Activated naive CD4-positive, alpha-beta T cell treated with anti-CD3 and anti-CD28 coated beads, Interleukin-2, amount 50 U/mL, for 24 hours (primary cell): ENCODE measurements around the gene EFEMP1.

Source experiments
- H3K27ac Mint-ChIP-seq: one replicate; pipeline ENCODE4 v1.8.0; 2021; ENCODE audit warnings: mild to moderate bottlenecking, mixed read lengths
- H3K27me3 Mint-ChIP-seq: one replicate; pipeline ENCODE4 v1.8.0; 2021; ENCODE audit warnings: mixed read lengths
- H3K36me3 Mint-ChIP-seq: one replicate; pipeline ENCODE4 v1.8.0; 2021; ENCODE audit warnings: mixed read lengths
- H3K4me1 Mint-ChIP-seq: one replicate; pipeline ENCODE4 v1.8.0; 2021; ENCODE audit warnings: mixed read lengths
- H3K4me3 Mint-ChIP-seq: one replicate; pipeline ENCODE4 v1.8.0; 2021; ENCODE audit warnings: mild to moderate bottlenecking, mixed read lengths
- H3K9me3 Mint-ChIP-seq: one replicate; pipeline ENCODE4 v1.8.0; 2021; ENCODE audit warnings: mixed read lengths

The EFEMP1 gene

DNA sequence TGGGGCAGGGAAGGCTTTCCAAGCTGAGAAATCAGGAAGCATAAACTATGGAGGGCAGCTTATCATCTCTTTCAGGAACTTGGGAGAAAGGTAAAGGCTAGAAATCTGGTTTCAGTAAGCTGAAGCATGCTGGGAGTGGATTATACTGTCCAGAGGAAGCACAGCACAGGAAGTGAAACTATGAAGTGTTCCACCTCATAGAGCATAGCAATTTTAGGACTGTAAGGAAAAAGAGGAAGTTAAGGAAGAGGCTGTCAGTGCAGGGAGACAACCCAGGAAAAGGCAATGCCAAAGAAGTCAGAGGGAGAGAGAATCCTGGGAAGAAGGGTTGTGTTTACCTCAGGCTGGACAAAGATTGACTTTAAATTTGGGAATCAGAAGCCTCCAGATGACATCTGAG, 51.9 kb downstream of the EFEMP1 start:
- H3K36me3 Mint-ChIP-seq = no peaks in the 10 kb centered on the region
- no peaks in the 10 kb centered on the region for H3K9me3 Mint-ChIP-seq
- H3K4me3 Mint-ChIP-seq = no peak overlapping the region
- no peak overlapping the region for H3K27ac Mint-ChIP-seq
- H3K27me3 Mint-ChIP-seq = peaks cover 2% of the 10 kb centered on the region
- H3K4me1 Mint-ChIP-seq = no peaks in the 10 kb centered on the region

DNA sequence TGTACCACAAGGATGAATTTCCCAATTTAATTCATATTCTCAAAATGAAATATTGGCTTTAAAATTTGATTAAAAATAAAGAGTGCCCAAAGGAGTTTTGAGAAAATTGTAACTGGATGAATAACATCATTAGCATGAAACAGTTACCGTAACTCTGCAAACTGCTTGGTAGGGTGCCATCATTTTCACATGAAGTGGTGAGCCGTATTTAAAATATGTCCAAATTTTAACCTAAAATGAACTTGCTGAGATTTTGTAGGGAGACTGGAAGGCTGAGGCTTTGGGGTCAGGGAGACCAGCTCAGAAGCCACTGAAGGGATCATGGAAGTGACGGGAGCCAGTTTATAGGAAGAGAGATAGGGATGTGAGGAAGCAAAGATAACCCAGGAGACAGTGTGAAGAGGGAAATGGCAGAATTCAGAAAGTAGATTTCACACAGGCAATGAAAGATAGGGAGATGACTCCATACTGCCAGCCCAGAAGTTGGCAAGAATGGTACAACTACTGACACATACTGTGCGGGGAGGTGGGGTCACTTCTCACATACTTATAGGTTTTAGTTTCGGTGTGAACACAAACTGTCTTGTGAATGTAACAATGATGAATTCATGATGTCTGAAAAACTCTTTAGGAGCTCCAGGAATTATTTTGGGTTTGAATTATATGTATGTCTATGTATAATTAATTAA, 53.8 kb downstream of the EFEMP1 start:
- Mint-ChIP-seq H3K36me3 (no peaks in the 10 kb centered on the region), H3K9me3 (no peaks in the 10 kb centered on the region), H3K4me1 (no peaks in the 10 kb centered on the region), H3K4me3 (no peak overlapping the region), H3K27ac (no peak overlapping the region), H3K27me3 (peaks cover 2% of the 10 kb centered on the region)

DNA sequence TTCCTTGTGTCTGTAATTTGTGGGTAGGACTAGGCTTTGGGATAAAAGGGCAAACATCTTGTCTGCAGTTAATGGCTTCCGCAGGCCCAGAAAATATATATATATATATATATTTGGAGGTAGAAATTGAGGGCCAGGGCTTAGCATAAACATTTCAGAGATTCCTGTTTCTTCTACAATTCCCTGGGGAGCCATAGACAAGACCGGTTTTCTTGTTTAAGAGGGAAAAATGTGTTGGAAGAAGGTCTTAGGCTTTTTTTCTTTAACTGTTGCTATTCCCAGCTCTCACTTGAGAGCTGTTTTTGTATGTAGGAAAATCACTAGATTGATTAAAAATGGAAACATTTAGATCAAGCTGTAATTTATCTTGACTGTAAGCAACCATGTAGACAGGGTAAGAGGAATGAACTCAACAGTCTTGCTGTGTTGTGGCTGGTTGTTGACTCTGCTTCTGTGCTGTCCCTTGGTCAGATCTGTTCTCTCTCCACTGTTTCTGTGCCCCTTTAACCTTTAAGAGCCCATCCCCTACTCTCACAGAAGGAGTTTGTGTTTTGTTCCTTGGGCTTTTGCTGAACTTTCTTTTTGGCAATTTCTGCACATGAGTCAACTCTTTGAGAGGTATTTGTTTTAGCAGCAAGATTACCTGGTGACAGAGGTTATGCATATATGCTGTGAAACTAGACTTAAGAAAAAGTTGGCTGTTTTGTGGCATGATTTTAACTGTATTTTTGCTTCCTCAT, 58.3 kb downstream of the EFEMP1 start:
- no peaks in the 10 kb centered on the region for H3K4me1 Mint-ChIP-seq
- H3K27ac Mint-ChIP-seq = no peak overlapping the region
- no peak overlapping the region for H3K4me3 Mint-ChIP-seq

DNA sequence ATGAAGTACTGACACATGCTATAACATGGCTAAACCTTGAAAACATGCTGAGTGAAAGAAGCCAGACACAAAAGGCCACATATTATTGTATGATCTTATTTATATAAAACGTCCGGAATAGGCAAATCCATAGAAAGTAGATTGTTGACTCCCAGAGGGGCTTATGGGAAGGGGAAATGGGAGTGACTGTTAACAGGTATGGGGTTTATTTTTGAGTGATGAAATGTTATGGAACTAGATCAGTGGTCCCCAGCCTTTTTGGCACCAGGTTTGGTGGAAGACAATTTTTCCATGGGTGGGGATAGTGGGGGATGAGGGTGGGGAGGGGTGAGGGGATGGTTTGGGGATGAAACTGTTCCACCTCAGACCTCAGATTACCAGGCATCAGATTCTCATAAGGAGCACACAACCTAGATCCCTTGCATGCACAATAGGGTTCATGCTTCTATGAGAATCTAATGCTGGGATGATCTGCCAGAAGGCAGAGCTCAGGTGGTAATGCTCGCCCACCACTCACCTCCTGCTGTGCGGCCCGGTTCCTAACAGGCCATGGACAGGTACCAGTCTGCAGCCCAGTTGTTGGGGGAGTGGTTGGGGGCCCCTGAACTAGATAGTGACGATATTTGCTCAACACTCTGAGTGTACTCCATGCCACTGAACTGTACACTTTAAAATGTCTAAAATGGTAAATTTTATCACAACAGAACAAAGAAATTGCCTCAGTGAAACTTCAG, 59.1 kb downstream of the EFEMP1 start:
- Mint-ChIP-seq H3K36me3 (no peaks in the 10 kb centered on the region), H3K4me3 (no peak overlapping the region), H3K27ac (no peak overlapping the region), H3K27me3 (no peaks in the 10 kb centered on the region), H3K9me3 (no peaks in the 10 kb centered on the region), H3K4me1 (no peaks in the 10 kb centered on the region)

More for the DNA sequence above, 58.3 kb downstream of the EFEMP1 start:
- H3K9me3 Mint-ChIP-seq = no peaks in the 10 kb centered on the region
- H3K27me3 Mint-ChIP-seq = peaks cover 2% of the 10 kb centered on the region
- H3K36me3 Mint-ChIP-seq = no peaks in the 10 kb centered on the region

DNA sequence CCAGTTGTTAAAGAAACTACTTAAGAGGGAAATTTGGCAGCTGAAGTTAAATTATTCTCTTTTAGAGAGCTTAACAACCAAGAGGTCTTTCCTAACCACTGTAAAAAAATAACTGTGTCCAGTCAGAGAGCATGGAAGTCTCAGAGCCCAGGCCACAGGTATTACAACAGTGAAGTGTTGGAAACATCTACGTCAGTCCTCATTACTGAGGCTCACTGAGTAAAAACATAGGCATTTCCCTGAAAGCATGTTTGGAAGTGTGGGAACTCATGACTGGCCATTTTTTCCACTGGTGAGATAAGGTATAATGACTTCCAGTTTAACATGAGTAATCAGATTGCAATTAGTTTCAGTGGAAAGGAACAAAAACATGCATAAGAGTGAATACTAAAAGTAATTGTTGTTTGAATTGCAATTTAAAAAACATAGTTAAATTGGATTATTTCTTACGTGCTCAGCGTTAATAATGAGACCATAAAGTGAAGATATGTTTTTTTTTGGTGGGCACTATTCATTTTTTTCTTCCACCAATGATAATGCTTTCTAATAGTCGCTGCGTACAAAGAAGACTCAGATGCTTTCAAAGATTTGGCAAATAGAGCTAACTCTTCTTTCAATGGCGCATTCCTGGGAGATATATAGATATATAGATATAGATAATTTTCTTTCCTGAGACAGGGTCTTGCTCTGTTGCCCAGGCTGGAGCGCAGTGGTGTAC, 60.8 kb downstream of the EFEMP1 start:
- no peaks in the 10 kb centered on the region for H3K4me1 Mint-ChIP-seq
- H3K27me3 Mint-ChIP-seq = no peaks in the 10 kb centered on the region
- no peaks in the 10 kb centered on the region for H3K9me3 Mint-ChIP-seq
- H3K36me3 Mint-ChIP-seq = no peaks in the 10 kb centered on the region
- H3K27ac Mint-ChIP-seq = no peak overlapping the region
- no peak overlapping the region for H3K4me3 Mint-ChIP-seq

DNA sequence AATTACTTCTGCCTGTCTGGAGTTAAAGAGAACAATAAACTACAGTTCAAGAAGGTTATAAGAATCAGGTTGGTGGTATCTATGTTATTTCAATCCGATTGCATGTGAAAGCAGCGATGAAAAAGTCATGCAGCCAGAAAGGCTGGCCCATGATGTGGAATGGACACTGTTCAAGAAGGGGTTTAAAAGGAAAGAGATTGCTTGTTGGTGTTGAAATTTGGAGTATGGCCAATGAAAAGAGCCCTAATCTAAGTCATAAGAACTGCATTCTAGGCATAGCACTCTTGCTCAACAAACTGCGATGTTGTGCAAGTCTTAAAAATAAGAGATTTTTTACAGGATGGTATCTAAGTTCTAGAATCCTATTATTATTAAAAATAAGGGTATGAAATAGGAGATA, 61.3 kb downstream of the EFEMP1 start:
- H3K27ac Mint-ChIP-seq = no peak overlapping the region
- no peaks in the 10 kb centered on the region for H3K9me3 Mint-ChIP-seq
- H3K4me1 Mint-ChIP-seq = no peaks in the 10 kb centered on the region
- H3K4me3 Mint-ChIP-seq = no peak overlapping the region
- no peaks in the 10 kb centered on the region for H3K36me3 Mint-ChIP-seq
- H3K27me3 Mint-ChIP-seq = no peaks in the 10 kb centered on the region

DNA sequence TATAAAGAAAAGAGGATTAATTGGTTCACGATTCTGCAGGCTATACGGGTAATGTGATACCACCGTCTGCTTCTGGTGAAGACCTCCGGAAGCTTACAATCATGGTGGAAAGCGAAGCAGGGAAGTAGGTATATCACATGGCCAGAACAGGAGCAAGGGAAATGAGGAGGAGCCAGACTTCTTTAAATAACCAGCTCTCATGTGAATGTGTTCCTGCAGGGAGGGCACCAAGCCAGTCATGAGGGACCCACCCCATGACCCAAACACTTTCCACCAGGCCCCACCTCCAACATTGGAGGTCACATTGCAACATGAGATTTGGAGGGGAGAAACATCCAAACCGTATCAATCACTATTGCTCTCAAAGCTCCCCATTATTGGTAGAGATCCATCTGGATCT, 61.8 kb downstream of the EFEMP1 start:
- Mint-ChIP-seq H3K27me3 (no peaks in the 10 kb centered on the region), H3K9me3 (no peaks in the 10 kb centered on the region), H3K4me1 (no peaks in the 10 kb centered on the region), H3K4me3 (no peak overlapping the region), H3K36me3 (no peaks in the 10 kb centered on the region), H3K27ac (no peak overlapping the region)

DNA sequence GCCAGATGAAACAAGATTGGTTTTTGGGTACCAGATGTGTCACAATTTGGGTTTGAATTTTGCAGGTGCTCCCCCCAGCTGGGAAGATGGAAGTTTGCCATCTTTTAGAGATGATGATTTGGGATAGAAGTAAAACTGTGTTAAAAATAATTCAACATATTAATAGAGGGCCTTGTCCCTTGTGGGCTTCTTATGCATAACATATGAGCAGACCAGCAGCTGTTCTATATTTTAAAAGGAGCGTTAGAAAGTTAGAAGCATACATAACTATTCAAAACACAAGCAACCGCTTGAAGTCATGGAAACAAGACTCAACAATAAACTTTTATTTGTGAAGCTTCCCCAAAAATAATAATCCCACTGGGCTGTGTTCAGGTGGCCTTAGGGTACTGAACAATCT, 62.8 kb downstream of the EFEMP1 start:
- Mint-ChIP-seq H3K36me3 (no peaks in the 10 kb centered on the region), H3K4me1 (no peaks in the 10 kb centered on the region), H3K9me3 (no peaks in the 10 kb centered on the region), H3K4me3 (no peak overlapping the region), H3K27me3 (no peaks in the 10 kb centered on the region), H3K27ac (no peak overlapping the region)

DNA sequence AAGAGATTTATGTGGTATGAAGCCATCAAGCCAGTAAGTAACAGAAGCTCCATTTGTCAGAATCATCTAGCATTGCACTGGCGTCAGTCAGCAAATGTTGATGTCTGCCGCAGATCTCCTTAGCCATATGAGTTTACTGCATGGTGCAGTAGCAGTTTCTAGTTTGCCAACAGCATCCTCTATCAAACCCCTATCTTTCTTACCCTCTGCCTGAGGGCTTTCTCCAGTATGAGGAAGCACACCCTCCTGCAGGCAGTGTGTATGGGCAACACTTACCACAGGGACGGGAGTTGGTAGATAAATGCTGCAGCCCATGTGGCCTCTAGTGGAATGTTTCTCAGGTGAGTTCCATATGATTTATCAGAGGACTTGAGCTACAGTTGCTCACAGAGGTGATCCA, 63.7 kb downstream of the EFEMP1 start:
- H3K27me3 Mint-ChIP-seq = no peaks in the 10 kb centered on the region
- no peaks in the 10 kb centered on the region for H3K9me3 Mint-ChIP-seq
- H3K4me1 Mint-ChIP-seq = no peaks in the 10 kb centered on the region
- no peak overlapping the region for H3K4me3 Mint-ChIP-seq
- H3K36me3 Mint-ChIP-seq = no peaks in the 10 kb centered on the region
- no peak overlapping the region for H3K27ac Mint-ChIP-seq

DNA sequence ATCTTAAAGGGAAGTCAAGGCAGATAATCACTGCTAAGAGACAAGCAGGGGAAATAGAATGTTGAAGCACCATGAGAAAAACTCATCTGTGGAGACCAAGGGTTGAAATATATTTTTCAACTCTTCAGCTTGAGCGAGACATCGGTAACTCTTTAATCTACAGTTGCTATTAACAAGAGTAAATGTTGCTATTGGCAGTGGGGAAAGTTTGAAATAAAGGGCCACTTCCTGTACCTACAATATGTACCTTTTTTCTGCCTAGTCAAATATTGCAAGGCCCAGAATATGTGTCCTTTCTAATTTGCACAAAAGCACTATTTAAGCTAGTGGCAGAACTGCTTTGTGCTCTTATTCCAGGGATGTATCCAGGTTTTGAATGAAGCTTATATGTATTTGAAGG, 65.8 kb downstream of the EFEMP1 start:
- H3K27ac Mint-ChIP-seq = no peak overlapping the region

DNA sequence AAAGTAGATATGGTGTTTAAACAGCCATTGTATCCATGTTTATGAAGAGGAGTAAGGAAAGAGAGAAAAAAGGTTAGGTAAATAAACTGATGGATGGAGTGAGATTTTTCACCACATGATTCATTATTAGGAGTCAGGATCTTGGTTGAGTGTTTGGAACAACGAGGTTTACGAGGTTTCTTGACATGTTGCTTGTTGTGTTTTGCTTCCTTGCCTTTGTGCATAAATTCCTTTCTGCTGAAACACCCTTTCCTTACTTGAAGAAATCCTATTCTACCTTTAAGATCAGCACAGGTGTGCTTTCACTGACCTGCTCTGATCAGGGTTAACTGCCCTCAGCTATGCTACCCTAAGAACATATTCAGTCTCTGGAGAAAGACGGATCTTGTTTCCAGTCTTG, 66.6 kb downstream of the EFEMP1 start:
- no peak overlapping the region for H3K4me3 Mint-ChIP-seq
- no peaks in the 10 kb centered on the region for H3K4me1 Mint-ChIP-seq
- no peaks in the 10 kb centered on the region for H3K27me3 Mint-ChIP-seq
- H3K9me3 Mint-ChIP-seq = peaks cover 8% of the 10 kb centered on the region
- no peak overlapping the region for H3K27ac Mint-ChIP-seq
- H3K36me3 Mint-ChIP-seq = no peaks in the 10 kb centered on the region

More for the DNA sequence above, 65.8 kb downstream of the EFEMP1 start:
- no peaks in the 10 kb centered on the region for H3K4me1 Mint-ChIP-seq
- H3K36me3 Mint-ChIP-seq = no peaks in the 10 kb centered on the region
- H3K9me3 Mint-ChIP-seq = no peaks in the 10 kb centered on the region
- H3K4me3 Mint-ChIP-seq = no peak overlapping the region
- H3K27me3 Mint-ChIP-seq = no peaks in the 10 kb centered on the region

DNA sequence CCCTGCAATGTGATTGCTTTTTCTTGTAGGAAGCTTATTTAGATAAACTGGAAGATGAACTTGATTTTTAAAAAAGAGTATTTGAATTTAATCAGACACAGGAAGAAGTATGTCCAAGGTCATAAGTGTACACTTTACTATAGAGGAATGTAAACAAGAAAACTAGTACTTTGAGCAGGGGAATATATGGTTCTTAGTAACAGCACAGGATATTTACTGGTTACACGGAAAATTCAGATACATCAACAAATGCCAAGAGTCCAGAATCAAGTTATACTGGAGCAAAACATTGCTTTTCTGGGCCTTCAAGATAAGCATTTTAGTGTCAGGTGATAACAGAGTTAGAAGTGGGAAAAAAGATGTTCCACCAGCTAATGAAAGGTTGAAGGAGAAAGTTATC, 75.5 kb downstream of the EFEMP1 start:
- Mint-ChIP-seq H3K4me3 (no peak overlapping the region), H3K27me3 (peaks cover 9% of the 10 kb centered on the region), H3K4me1 (no peaks in the 10 kb centered on the region), H3K9me3 (peaks cover 11% of the 10 kb centered on the region), H3K27ac (no peak overlapping the region), H3K36me3 (no peaks in the 10 kb centered on the region)

DNA sequence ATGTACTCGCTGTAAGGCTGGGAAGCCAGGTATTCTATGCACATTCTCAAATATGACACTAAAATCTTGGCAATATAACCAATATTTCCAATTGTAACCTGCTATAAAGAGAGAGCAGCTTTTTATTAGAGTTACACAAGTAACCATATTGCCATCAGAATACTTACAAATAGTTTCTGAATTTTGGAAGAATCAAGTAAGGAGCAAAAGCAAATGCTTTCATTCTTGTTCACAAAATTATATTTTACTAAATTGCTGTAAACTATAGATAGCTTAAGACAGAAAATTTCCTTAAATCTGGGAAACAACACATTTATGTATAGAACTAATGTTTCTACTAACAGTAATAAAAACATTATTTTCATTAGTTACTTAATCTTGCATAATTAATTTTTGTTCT, 77.2 kb downstream of the EFEMP1 start:
- H3K9me3 Mint-ChIP-seq = peaks cover 4% of the 10 kb centered on the region
- no peaks in the 10 kb centered on the region for H3K36me3 Mint-ChIP-seq
- peaks cover 9% of the 10 kb centered on the region for H3K27me3 Mint-ChIP-seq
- no peaks in the 10 kb centered on the region for H3K4me1 Mint-ChIP-seq
- no peak overlapping the region for H3K27ac Mint-ChIP-seq
- H3K4me3 Mint-ChIP-seq = no peak overlapping the region

DNA sequence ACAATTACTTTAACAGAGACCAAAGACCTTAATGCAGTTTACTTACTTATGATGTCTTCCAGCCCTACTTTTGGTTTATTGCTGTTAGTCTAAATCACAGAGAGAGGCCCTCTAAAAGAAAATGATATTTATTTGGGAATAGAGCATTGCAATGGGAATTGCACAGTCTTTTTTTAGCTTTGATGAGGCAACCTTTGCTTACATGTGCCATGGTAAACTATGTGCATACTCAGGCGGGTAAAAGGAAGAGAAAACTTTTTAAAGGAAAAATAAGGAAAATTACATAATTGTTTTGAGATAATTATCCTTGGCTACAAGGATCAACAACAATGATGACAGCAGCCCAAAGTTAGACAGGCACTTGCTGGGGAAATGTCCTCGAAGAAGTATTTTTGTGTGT, 78.6 kb downstream of the EFEMP1 start:
- Mint-ChIP-seq H3K4me1 (no peaks in the 10 kb centered on the region), H3K9me3 (peaks cover 4% of the 10 kb centered on the region), H3K36me3 (no peaks in the 10 kb centered on the region), H3K27ac (no peak overlapping the region), H3K4me3 (no peak overlapping the region), H3K27me3 (peaks cover 9% of the 10 kb centered on the region)

DNA sequence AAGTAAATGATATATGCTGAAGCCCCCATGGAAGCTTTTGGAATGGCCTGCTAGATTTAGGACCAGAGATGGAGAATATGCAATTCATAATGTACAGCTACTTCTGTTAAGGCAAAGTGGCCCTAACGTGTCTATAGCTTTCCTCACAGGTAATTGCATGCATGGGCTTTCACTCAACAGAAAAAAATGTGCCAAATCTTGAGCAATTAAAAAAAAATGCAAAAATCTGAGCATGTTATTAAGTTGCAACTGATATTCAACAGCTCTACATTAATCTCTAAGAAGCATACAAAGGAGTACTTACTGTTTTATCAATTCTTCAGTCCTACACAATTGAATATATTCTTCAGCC, 79.6 kb downstream of the EFEMP1 start:
- H3K27me3 Mint-ChIP-seq = peaks cover 7% of the 10 kb centered on the region
- no peak overlapping the region for H3K27ac Mint-ChIP-seq
- peaks cover 4% of the 10 kb centered on the region for H3K9me3 Mint-ChIP-seq
- no peaks in the 10 kb centered on the region for H3K4me1 Mint-ChIP-seq
- H3K4me3 Mint-ChIP-seq = no peak overlapping the region
- no peaks in the 10 kb centered on the region for H3K36me3 Mint-ChIP-seq
